Endothelial cell of umbilical vein (primary cell): ENCODE measurements around the gene DECR2. TPM values are rescaled to one million over a fixed set of nuclear protein-coding genes. Genes with fewer than 3 reads are reported as not detected.
A peak's percentile ranks its signal among the peaks of the same experiment; 100 is the strongest.

Source experiments
- BruUV-seq: library from RNA; stranded (reverse); fragments of 400-500 nt; replicated peaks from 2 replicates; lab custom pipeline; 2021; lab: Mats Ljungman, UMichigan
- CTCF ChIA-PET: fragments of 300-600, 350-600 bp; sonication (Branson Sonifier 250); formaldehyde crosslinking; loops from one replicate; lab custom pipeline; 2021; ENCODE audit warnings: antibody characterized with exemption, inconsistent platforms; lab: Charles Lee
- POLR2A ChIA-PET: fragments of 300-600, 350-600 bp; sonication (Branson Sonifier 250); formaldehyde crosslinking; loops from one replicate; lab custom pipeline; 2021; ENCODE audit warnings: antibody characterized with exemption, inconsistent platforms; lab: Charles Lee
- DNase-seq: peaks from one replicate; pipeline ENCODE4 v3.0.0-alpha.2; 2011; ENCODE audit warnings: low read depth, low spot score
- FAIRE-seq: peaks from 2 replicates; lab custom pipeline; 2011; peaks lifted over from hg19 to GRCh38; lab: Jason Lieb, UNC
- H2AFZ ChIP-seq: 2 replicates; pipeline ENCODE4 v1.6.0; 2012; ENCODE audit warnings: low read depth, low read length, control low read depth, inconsistent platforms
- H3K27ac ChIP-seq: 2 replicates; pipeline ENCODE4 v1.5.1; 2011; ENCODE audit warnings: low read depth, mild to moderate bottlenecking, control low read depth, low read length, moderate library complexity; ENCODE audit not compliant: insufficient read depth
- H3K27me3 ChIP-seq, 2 experiments: 2 replicates each; pipeline versions ENCODE4 v1.6.0 to v1.6.1; 2011; ENCODE audit warnings: low read length in 2 of 2, mixed read lengths in 1 of 2; ENCODE audit not compliant: control insufficient read depth in 2 of 2, insufficient read depth in 2 of 2
- H3K36me3 ChIP-seq, 2 experiments: 2 replicates in 1 of 2; 3 replicates in 1 of 2; pipeline ENCODE4 v1.5.1; 2011; ENCODE audit warnings: low read length in 2 of 2, mild to moderate bottlenecking in 1 of 2, moderate library complexity in 1 of 2; ENCODE audit not compliant: control insufficient read depth in 2 of 2, insufficient read depth in 2 of 2; ENCODE audit errors: extremely low read depth in 1 of 2
- H3K4me1 ChIP-seq: 3 replicates; pipeline ENCODE4 v1.5.1; 2011; ENCODE audit warnings: mild to moderate bottlenecking, low read length; ENCODE audit not compliant: control insufficient read depth, insufficient read depth; ENCODE audit errors: extremely low read depth
- H3K4me2 ChIP-seq: 2 replicates; pipeline ENCODE4 v1.6.1; 2011; ENCODE audit warnings: low read length, control low read depth, mixed read lengths; ENCODE audit not compliant: insufficient read depth
- H3K4me3 ChIP-seq, 3 experiments: fragments of 200-600 bp in 1 of 3; sonication (generic), shearing (Covaris generic) in 1 of 3; replicated peaks in 1 of 3; 2 replicates each; pipeline ENCODE4 v1.5.1; 2011 to 2016; ENCODE audit warnings: control low read depth in 3 of 3, low read length in 3 of 3, mild to moderate bottlenecking in 2 of 3, inconsistent platforms in 1 of 3, low read depth in 1 of 3, moderate library complexity in 1 of 3; ENCODE audit not compliant: insufficient read depth in 1 of 3
- H3K79me2 ChIP-seq: 2 replicates; pipeline ENCODE4 v1.6.0; 2012; ENCODE audit warnings: low read length, inconsistent platforms; ENCODE audit not compliant: control insufficient read depth, insufficient read depth
- H3K9ac ChIP-seq: replicated peaks from 2 replicates; pipeline ENCODE3; 2011; ENCODE audit warnings: low read length, control low read depth; ENCODE audit not compliant: insufficient read depth; ENCODE audit errors: extremely low read depth
- H3K9me1 ChIP-seq: replicated peaks from 3 replicates; pipeline ENCODE4 v1.6.0; 2011; ENCODE audit warnings: mild to moderate bottlenecking, low read length; ENCODE audit not compliant: control insufficient read depth, insufficient read depth; ENCODE audit errors: extremely low read depth
- H3K9me3 ChIP-seq: replicated peaks from 2 replicates; pipeline ENCODE4 v1.5.1; 2012; ENCODE audit warnings: low read length, inconsistent platforms; ENCODE audit not compliant: control insufficient read depth, insufficient read depth
- H4K20me1 ChIP-seq: replicated peaks from 2 replicates; pipeline ENCODE3; 2011; ENCODE audit warnings: mild to moderate bottlenecking, low read length; ENCODE audit not compliant: control insufficient read depth, insufficient read depth; ENCODE audit errors: extremely low read depth
- EZH2 ChIP-seq: IDR thresholded peaks from 2 replicates; pipeline ENCODE4 v1.6.1; 2012; ENCODE audit warnings: borderline replicate concordance, low read depth, mild to moderate bottlenecking, moderate library complexity, low read length, inconsistent platforms; ENCODE audit not compliant: severe bottlenecking
- FOS ChIP-seq: IDR thresholded peaks from 2 replicates; pipeline ENCODE4 v1.6.1; 2011; ENCODE audit warnings: mild to moderate bottlenecking, low read length, moderate library complexity, borderline replicate concordance; ENCODE audit not compliant: insufficient read depth
- GATA2 ChIP-seq: IDR thresholded peaks from 2 replicates; pipeline ENCODE4 v1.7.0; 2011; ENCODE audit warnings: low read depth, mild to moderate bottlenecking, moderate library complexity, mixed read lengths, low read length; ENCODE audit not compliant: insufficient read length, insufficient read depth
- JUN ChIP-seq: IDR thresholded peaks from 2 replicates; pipeline ENCODE4 v1.6.1; 2011; ENCODE audit warnings: borderline replicate concordance, low read depth; ENCODE audit not compliant: insufficient read length, insufficient read depth
- MYC ChIP-seq: IDR thresholded peaks from one replicate; pipeline ENCODE4 v1.6.1; 2011; ENCODE audit warnings: mild to moderate bottlenecking, low read depth, low read length
- POLR2A ChIP-seq: IDR thresholded peaks from 2 replicates; pipeline ENCODE4 v1.6.1; 2012; ENCODE audit warnings: low read depth, mild to moderate bottlenecking, control low read depth, low read length
- POLR2AphosphoS5 ChIP-seq: IDR thresholded peaks from 2 replicates; pipeline ENCODE4 v1.6.1; 2012; ENCODE audit warnings: low read depth, mild to moderate bottlenecking, control low read depth, low read length, moderate library complexity; ENCODE audit not compliant: insufficient read depth
- dilution Hi-C: fragments of 300-500 bp; cut with MboI; formaldehyde crosslinking; loops from one replicate; pipeline ENCODE4 v1.15.0; 2019; ENCODE audit warnings: low sequenced_read_pairs; ENCODE audit not compliant: extremely low pct_ligation_motif_present
- intact Hi-C: fragments of 100-400 bp; cut with micrococcal nuclease; formaldehyde crosslinking; loops from one replicate; pipeline ENCODE4 v1.10.0; 2022
- polyA plus RNA-seq, 4 experiments: library from polyadenylated mRNA; depleted of rRNA in 3 of 4; stranded (reverse) in 3 of 4; unstranded in 1 of 4; fragments of >200 nt; gene quantifications; 2 replicates each; pipeline versions ENCODE4 v1.2.1 to v1.2.3, GENCODE V29; 2011 to 2012; ENCODE audit warnings: missing spikeins in 1 of 4
- total RNA-seq: library from RNA; stranded (reverse); gene quantifications from 2 replicates; pipeline ENCODE4 v1.2.3, GENCODE V29; 2021
- TF ChIP-seq, protein P1 (sequence below): IDR thresholded peaks from 2 replicates; pipeline ENCODE4 v1.6.1; 2011; ENCODE audit not compliant: insufficient read depth, insufficient read length
- TF ChIP-seq, protein P2 (sequence below), 2 donors: IDR thresholded peaks; 1 replicate in 1 of 2; 2 replicates in 1 of 2; pipeline ENCODE4 v1.5.1; 2011; ENCODE audit warnings: low read length in 2 of 2, mild to moderate bottlenecking in 2 of 2, moderate library complexity in 2 of 2, control low read depth in 1 of 2, inconsistent platforms in 1 of 2, low read depth in 1 of 2; ENCODE audit not compliant: insufficient read depth in 1 of 2; ENCODE audit errors: extremely low read depth in 1 of 2

The DECR2 gene
- total and polyA plus RNA-seq, 2 donors (not counting 3 experiments of a cell fraction or from before 2014, with no cell fraction given) = 28.3 to 46.5 TPM

DNA sequence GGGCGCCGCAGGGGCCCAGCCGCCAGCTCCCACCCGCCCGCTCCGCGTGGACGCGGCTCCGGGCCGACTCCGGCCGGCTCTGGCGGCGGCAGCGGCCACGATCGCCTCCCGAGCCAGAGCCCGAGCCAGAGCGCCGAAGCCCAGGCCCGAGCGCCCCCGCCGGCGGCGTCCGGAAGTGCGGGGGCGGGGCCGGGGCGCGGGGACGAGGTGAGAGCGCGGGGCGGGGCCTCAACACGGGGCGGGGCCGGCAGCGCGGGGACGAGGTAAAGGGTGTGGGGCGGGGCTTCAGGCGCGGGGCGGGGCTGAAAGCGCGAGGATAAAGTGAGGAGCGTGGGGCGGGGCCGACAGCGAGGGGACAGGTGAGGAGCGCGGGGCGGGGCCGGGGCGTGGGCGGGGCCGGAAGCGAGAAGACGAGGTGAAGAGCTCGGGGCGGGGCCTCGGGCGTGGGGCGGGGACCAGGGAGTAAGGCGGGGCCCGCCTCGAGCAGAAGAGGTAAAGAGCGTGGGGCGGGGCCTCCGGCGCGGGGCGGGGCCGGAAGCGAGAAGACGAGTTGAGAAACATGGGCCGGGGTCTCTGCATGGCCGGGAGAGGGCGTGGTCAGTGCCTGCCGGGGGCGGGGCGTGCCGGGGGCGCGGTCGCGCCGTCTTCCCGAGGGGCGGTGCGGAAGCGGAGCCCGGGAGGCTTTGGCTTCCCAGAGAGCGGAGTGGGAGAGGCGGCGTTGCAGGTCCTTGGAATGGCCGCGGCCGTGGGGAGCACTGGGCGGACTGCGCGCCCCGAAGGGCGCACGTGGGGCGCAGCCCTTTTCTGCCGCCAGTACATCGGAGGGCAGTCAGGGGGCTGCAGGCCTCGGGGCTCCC lies 48.9 kb upstream of the DECR2 start, which contains the start of gene AXIN1:
AXIN1 (minus strand) TSS at position 177 of the 857 bp plus-strand sequence. CDS start 5,698 bp downstream, outside the sequence.
- peak within 1 kb of the TSS; percentile 58 for H3K4me2 ChIP-seq
- DNase-seq = peak; percentile 85
- no peaks in the 10 kb centered on the region for H3K9me3 ChIP-seq
- peaks cover 6% of the 10 kb centered on the region for H3K4me1 ChIP-seq
- ChIA-PET CTCF (interaction anchor here (0.6 to 1.7 kb wide), 11 partner anchors 10 to 246 kb away, joined by 3 to 6 read pairs (median 4); partner anchors contain the start of genes ARHGDIG, LUC7L and MRPL28), POLR2A (interaction anchor here (0.5 kb wide), 1 partner anchor 30 kb away, joined by 4 read pairs; no protein-coding TSS in a partner anchor)
- peaks cover 0 to 3% of the 10 kb centered on the region in 2 experiments for H3K36me3 ChIP-seq
- H3K27ac ChIP-seq = no peak within 1 kb of the TSS
- H3K27me3 ChIP-seq = no peaks in the 10 kb centered on the region
- no peaks in the 10 kb centered on the region for H3K9me1 ChIP-seq
- peak within 1 kb of the TSS; percentile 66 for H3K9ac ChIP-seq
- intact Hi-C loops (loop anchor here (1.0 to 5.0 kb wide), 3 partner anchors 18 to 170 kb away; partner anchors contain the start of genes HBQ1, LUC7L and MRPL28), dilution Hi-C loops (no loop called here)
- peaks cover 33% of the 10 kb centered on the region for H3K79me2 ChIP-seq
- peaks cover 2% of the 10 kb centered on the region for H4K20me1 ChIP-seq
- TF ChIP-seq, protein P1, sequence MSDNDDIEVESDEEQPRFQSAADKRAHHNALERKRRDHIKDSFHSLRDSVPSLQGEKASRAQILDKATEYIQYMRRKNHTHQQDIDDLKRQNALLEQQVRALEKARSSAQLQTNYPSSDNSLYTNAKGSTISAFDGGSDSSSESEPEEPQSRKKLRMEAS = no peak
- TF ChIP-seq MYC (no peak), POLR2A (peak; percentile 65), FOS (no peak), POLR2AphosphoS5 (peak; percentile 62), JUN (no peak), EZH2 (no peak), GATA2 (no peak)
- TF ChIP-seq, protein P2, sequence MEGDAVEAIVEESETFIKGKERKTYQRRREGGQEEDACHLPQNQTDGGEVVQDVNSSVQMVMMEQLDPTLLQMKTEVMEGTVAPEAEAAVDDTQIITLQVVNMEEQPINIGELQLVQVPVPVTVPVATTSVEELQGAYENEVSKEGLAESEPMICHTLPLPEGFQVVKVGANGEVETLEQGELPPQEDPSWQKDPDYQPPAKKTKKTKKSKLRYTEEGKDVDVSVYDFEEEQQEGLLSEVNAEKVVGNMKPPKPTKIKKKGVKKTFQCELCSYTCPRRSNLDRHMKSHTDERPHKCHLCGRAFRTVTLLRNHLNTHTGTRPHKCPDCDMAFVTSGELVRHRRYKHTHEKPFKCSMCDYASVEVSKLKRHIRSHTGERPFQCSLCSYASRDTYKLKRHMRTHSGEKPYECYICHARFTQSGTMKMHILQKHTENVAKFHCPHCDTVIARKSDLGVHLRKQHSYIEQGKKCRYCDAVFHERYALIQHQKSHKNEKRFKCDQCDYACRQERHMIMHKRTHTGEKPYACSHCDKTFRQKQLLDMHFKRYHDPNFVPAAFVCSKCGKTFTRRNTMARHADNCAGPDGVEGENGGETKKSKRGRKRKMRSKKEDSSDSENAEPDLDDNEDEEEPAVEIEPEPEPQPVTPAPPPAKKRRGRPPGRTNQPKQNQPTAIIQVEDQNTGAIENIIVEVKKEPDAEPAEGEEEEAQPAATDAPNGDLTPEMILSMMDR (IDR thresholded peaks at IDR 0.05; ENCODE audit: extremely low read depth in 1 of 2, insufficient read depth in 1 of 2, low read depth in 1 of 2, low read length in 2 of 2) = peak; percentile 17 to 35
- H3K4me3 ChIP-seq = peak within 1 kb of the TSS; percentile 33 to 62 (median 55)
- peak within 1 kb of the TSS; percentile 19 for H2AFZ ChIP-seq
- peak; percentile 91 for FAIRE-seq
- no TSS peak for BruUV-seq
